HepG2 (cell line): ENCODE measurements around the gene ZNF280A. TPM values are rescaled to one million over a fixed set of nuclear protein-coding genes. Genes with fewer than 3 reads are reported as not detected.
"Not testable (repeated sequence)": the region's sequence is repeated elsewhere in the genome, so short reads cannot be mapped to it uniquely, and the experiment has no call there.

Source experiments
- ATAC-seq: fragments of 200-7000 bp; cut with Tn5 transposase; 3 replicates; pipeline ENCODE4 v1.9.1; 2020; ENCODE audit warnings: mild to moderate bottlenecking, moderate library complexity
- BruUV-seq: library from RNA; stranded (reverse); fragments of 400-500 nt; replicated peaks from 2 replicates; lab custom pipeline; 2021; lab: Mats Ljungman, UMichigan
- CTCF ChIA-PET: fragments of 300-600 bp; formaldehyde crosslinking; extraction: SDS; loops from one replicate; lab custom pipeline; 2021; ENCODE audit warnings: low total read pairs, inconsistent platforms, low intra/inter-chr PET ratio; lab: Yijun Ruan, JAX
- POLR2A ChIA-PET: fragments of 350-600 bp; sonication (Branson Sonifier 250); formaldehyde crosslinking; loops from one replicate; lab custom pipeline; 2020; ENCODE audit warnings: antibody characterized with exemption, inconsistent platforms; lab: Yijun Ruan, JAX
- DNase-seq: peaks from one replicate; pipeline ENCODE4 v3.0.0-alpha.2; 2015; ENCODE audit warnings: low spot score
- FAIRE-seq: peaks from 3 replicates; lab custom pipeline; 2011; peaks lifted over from hg19 to GRCh38; lab: Jason Lieb, UNC
- H2AFZ ChIP-seq: one replicate; pipeline ENCODE4 v1.6.1; 2011; ENCODE audit warnings: low read length, inconsistent platforms
- H3K27ac ChIP-seq: fragments of 300-600 bp; 3 replicates; pipeline ENCODE4 v1.8.0; 2011; ENCODE audit warnings: mixed run types, mild to moderate bottlenecking, mixed read lengths, low read length, inconsistent platforms; ENCODE audit not compliant: insufficient read depth; ENCODE audit errors: extremely low read length
- H3K27me3 ChIP-seq, 2 experiments: fragments of 200-600 bp in 1 of 2; 2 replicates in 1 of 2; 3 replicates in 1 of 2; pipeline versions ENCODE4 v1.6.0 to v1.8.0; 2011; ENCODE audit warnings: low read length in 2 of 2, mild to moderate bottlenecking in 2 of 2, moderate library complexity in 2 of 2, inconsistent platforms in 1 of 2; ENCODE audit not compliant: insufficient read depth in 2 of 2, control insufficient read depth in 1 of 2
- H3K36me3 ChIP-seq, 2 experiments: fragments of 200-600 bp in 1 of 2; replicated peaks in 1 of 2; 2 replicates in 1 of 2; 3 replicates in 1 of 2; pipeline versions ENCODE4 v1.5.1 to v1.8.0; 2011; ENCODE audit warnings: low read length in 2 of 2, inconsistent platforms in 1 of 2; ENCODE audit not compliant: insufficient read depth in 2 of 2, control insufficient read depth in 1 of 2
- H3K4me1 ChIP-seq: 2 replicates; pipeline ENCODE4 v1.5.1; 2012; ENCODE audit warnings: low read length, inconsistent platforms; ENCODE audit not compliant: insufficient read depth
- H3K4me2 ChIP-seq: 2 replicates; pipeline ENCODE4 v1.6.0; 2011; ENCODE audit warnings: low read depth, low read length, inconsistent platforms
- H3K4me3 ChIP-seq, 3 experiments: fragments of 200-600 bp in 1 of 3; sonication (generic), shearing (Covaris generic) in 1 of 3; replicated peaks in 1 of 3; 2 replicates each; pipeline ENCODE4 v1.5.1; 2011 to 2016; ENCODE audit warnings: low read length in 3 of 3, inconsistent platforms in 2 of 3, low read depth in 2 of 3, mild to moderate bottlenecking in 2 of 3, control low read depth in 1 of 3, mixed read lengths in 1 of 3; ENCODE audit not compliant: insufficient read depth in 1 of 3
- H3K79me2 ChIP-seq: one replicate; pipeline ENCODE4 v1.6.1; 2011; ENCODE audit warnings: low read length, inconsistent platforms; ENCODE audit not compliant: insufficient read depth
- H3K9ac ChIP-seq: 2 replicates; pipeline ENCODE4 v1.6.0; 2011; ENCODE audit warnings: mild to moderate bottlenecking, low read depth, low read length, inconsistent platforms; ENCODE audit not compliant: insufficient read depth
- H3K9me3 ChIP-seq: 2 replicates; pipeline ENCODE4 v1.5.1; 2012; ENCODE audit warnings: mild to moderate bottlenecking, low read length
- H4K20me1 ChIP-seq: 2 replicates; pipeline ENCODE4 v1.6.0; 2011; ENCODE audit warnings: inconsistent platforms, mild to moderate bottlenecking, low read length, moderate library complexity; ENCODE audit not compliant: insufficient read depth
- AHR ChIP-seq: IDR thresholded peaks from 2 replicates; pipeline ENCODE4 v1.6.1; 2018; ENCODE audit warnings: missing genetic modification reagents, missing compliant biosample characterization
- CBX2 ChIP-seq, 2 experiments: fragments of 200-600 bp in 1 of 2; sonication (generic); formaldehyde crosslinking in 1 of 2; IDR thresholded peaks; 2 replicates each; pipeline versions ENCODE4 v1.7.0 to v1.8.1; 2018 to 2022; ENCODE audit warnings: low read depth in 2 of 2, low read length in 1 of 2, mild to moderate bottlenecking in 1 of 2, missing genetic modification reagents in 1 of 2
- GPBP1L1 ChIP-seq: sonication (generic); formaldehyde crosslinking; IDR thresholded peaks from 2 replicates; pipeline ENCODE4 v1.5.0; 2020; ENCODE audit warnings: mild to moderate bottlenecking, missing genetic modification reagents
- HHEX ChIP-seq: IDR thresholded peaks from 2 replicates; pipeline ENCODE4 v1.6.1; 2016; ENCODE audit warnings: control low read depth
- HNRNPUL1 ChIP-seq: fragments of 200-400 bp; formaldehyde crosslinking; IDR thresholded peaks from 2 replicates; pipeline ENCODE4 v1.6.1; 2017; ENCODE audit warnings: low read depth, mild to moderate bottlenecking, low read length, moderate library complexity
- MIXL1 ChIP-seq: IDR thresholded peaks from 2 replicates; pipeline ENCODE4 v1.6.1; 2016
- MTERF4 ChIP-seq: sonication (generic); formaldehyde crosslinking; IDR thresholded peaks from 2 replicates; pipeline ENCODE4 v1.8.0; 2023; ENCODE audit warnings: mild to moderate bottlenecking, missing genetic modification reagents
- NFE2 ChIP-seq: sonication (generic); formaldehyde crosslinking; IDR thresholded peaks from 2 replicates; pipeline ENCODE4 v1.4.0; 2020; ENCODE audit warnings: missing genetic modification reagents
- PLRG1 ChIP-seq: fragments of 450-650 bp; conservative IDR thresholded peaks from 2 replicates; pipeline ENCODE4 v1.6.1; 2016
- RBM22 ChIP-seq: fragments of 200-400 bp; formaldehyde crosslinking; optimal IDR thresholded peaks from 2 replicates; pipeline ENCODE3; 2017; ENCODE audit warnings: mild to moderate bottlenecking, low read length, moderate library complexity
- THYN1 ChIP-seq: sonication (generic); formaldehyde crosslinking; IDR thresholded peaks from 2 replicates; pipeline ENCODE4 v1.8.1; 2023; ENCODE audit warnings: low read depth, mild to moderate bottlenecking, moderate library complexity, missing genetic modification reagents, borderline replicate concordance
- ZNF264 ChIP-seq: sonication (generic); formaldehyde crosslinking; IDR thresholded peaks from 2 replicates; pipeline ENCODE4 v1.4.0; 2020; ENCODE audit warnings: missing genetic modification reagents
- ZNF451 ChIP-seq: sonication (generic); formaldehyde crosslinking; IDR thresholded peaks from 2 replicates; pipeline ENCODE4 v1.5.0; 2020; ENCODE audit warnings: mild to moderate bottlenecking, missing genetic modification reagents
- ZNF674 ChIP-seq: sonication (generic); formaldehyde crosslinking; IDR thresholded peaks from 2 replicates; pipeline ENCODE4 v1.5.0; 2020; ENCODE audit warnings: low read depth, mild to moderate bottlenecking, missing genetic modification reagents
- WGBS: methylation state at CpG from one replicate; pipeline ENCODE4 v1.1.6; 2017; ENCODE audit warnings: low lambda C conversion rate; 5-methylcytosine and 5-hydroxymethylcytosine counted together
- in situ Hi-C: cut with HindIII; loops from 2 replicates; pipeline ENCODE4 v1.10.0; 2017; ENCODE audit warnings: low pct_unique_long_range_greater_than_20kb; ENCODE audit not compliant: extremely low pct_ligation_motif_present
- intact Hi-C: fragments of 100-400 bp; cut with micrococcal nuclease; formaldehyde crosslinking; loops from one replicate; pipeline ENCODE4 v1.10.0; 2022; ENCODE audit not compliant: unreplicated experiment
- polyA plus RNA-seq, 8 experiments: library from polyadenylated mRNA; depleted of rRNA in 3 of 8; stranded (reverse) in 7 of 8; unstranded in 1 of 8; fragments of >200 nt; fragmentation: Illumina TruSeq in 4 of 8; extraction: Trizol in 4 of 8; gene quantifications; 2 replicates each; pipeline versions ENCODE4 v1.2.1 to v1.2.3, GENCODE V29; 2011 to 2016; ENCODE audit warnings: low read depth in 4 of 8, missing spikeins in 1 of 8, mixed read lengths in 1 of 8; ENCODE audit not compliant: insufficient read depth in 1 of 8
- total RNA-seq, 5 experiments: library from RNA; depleted of rRNA; stranded (reverse); fragments of >200 nt; fragmentation: Illumina TruSeq; extraction: Trizol; gene quantifications; 2 replicates each; pipeline ENCODE4 v1.2.3, GENCODE V29; 2016; ENCODE audit warnings: low read depth in 1 of 5
- TF ChIP-seq, protein P1 (sequence below): sonication (generic); formaldehyde crosslinking; IDR thresholded peaks from 2 replicates; pipeline ENCODE4 v1.5.0; 2020; ENCODE audit warnings: missing genetic modification reagents

Gene ZNF280A
- total and polyA plus RNA-seq, 2 of the 13 experiments (the other 11 are each of a cell fraction or from before 2014, with no cell fraction given): 1.4 to 2.9 TPM

DNA sequence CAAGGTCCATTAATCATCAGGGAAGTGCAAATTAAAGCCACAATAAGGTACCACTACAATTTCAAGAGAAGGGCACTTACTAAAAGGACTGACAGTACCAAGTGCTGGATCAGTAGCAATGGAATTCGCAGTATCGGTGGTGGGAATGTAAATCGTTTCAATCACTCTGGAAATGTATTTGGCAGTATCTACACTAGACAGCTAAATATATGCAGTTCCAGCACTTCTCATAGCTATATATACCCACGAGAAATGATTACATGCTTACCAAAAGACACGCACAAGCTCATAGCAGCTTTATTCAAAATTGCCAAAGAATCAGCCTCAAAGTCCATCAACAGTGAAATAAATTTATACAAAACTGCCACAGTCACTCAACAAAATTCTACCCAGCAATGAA lies 7.1 kb downstream of the ZNF280A start:
- POLR2A ChIA-PET: no interaction called here
- no peaks in the 10 kb centered on the region; a peak in 1 of 5 replicates for H3K27me3 ChIP-seq
- H3K4me2 ChIP-seq: no peak overlapping the region
- BruUV-seq: no TSS peak
- no peak overlapping the region for H3K4me3 ChIP-seq
- ATAC-seq (no peak), FAIRE-seq (no peak), DNase-seq (no peak)
- H2AFZ ChIP-seq: no peak overlapping the region
- 85% methylated on average over 5 of the region's 5 CpGs for WGBS
- TF ChIP-seq MIXL1 (CRISPR knock-in tag): no peak
- no peak for TF ChIP-seq CBX2 (IDR thresholded peaks at IDR 0.05; ENCODE audit: low read depth, low read length)
- no peak for TF ChIP-seq CBX2 (CRISPR knock-in tag; IDR thresholded peaks at IDR 0.05; ENCODE audit: low read depth)
- no peak for TF ChIP-seq AHR (CRISPR knock-in tag)
- no peak for TF ChIP-seq PLRG1
- TF ChIP-seq RBM22: no peak
- no peak for TF ChIP-seq THYN1 (CRISPR knock-in tag)
- no peak for TF ChIP-seq ZNF674 (CRISPR knock-in tag)
- no peak for TF ChIP-seq GPBP1L1 (CRISPR knock-in tag)
- no peak for TF ChIP-seq HHEX (CRISPR knock-in tag)
- no peak for TF ChIP-seq ZNF451 (CRISPR knock-in tag)
- no peak for TF ChIP-seq NFE2 (CRISPR knock-in tag)
- TF ChIP-seq HNRNPUL1: no peak
- no peak for TF ChIP-seq ZNF264 (CRISPR knock-in tag)
- TF ChIP-seq MTERF4: no peak
- TF ChIP-seq, protein P1, sequence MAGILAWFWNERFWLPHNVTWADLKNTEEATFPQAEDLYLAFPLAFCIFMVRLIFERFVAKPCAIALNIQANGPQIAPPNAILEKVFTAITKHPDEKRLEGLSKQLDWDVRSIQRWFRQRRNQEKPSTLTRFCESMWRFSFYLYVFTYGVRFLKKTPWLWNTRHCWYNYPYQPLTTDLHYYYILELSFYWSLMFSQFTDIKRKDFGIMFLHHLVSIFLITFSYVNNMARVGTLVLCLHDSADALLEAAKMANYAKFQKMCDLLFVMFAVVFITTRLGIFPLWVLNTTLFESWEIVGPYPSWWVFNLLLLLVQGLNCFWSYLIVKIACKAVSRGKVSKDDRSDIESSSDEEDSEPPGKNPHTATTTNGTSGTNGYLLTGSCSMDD (CRISPR knock-in tag): no peak
- CTCF ChIA-PET: no interaction called here
- H3K79me2 ChIP-seq: peaks cover 1% of the 10 kb centered on the region
- intact Hi-C loops: no loop called here
- H3K4me1 ChIP-seq: peaks cover 9% of the 10 kb centered on the region
- H3K27ac ChIP-seq: no peak overlapping the region
- H4K20me1 ChIP-seq: no peaks in the 10 kb centered on the region
- in situ Hi-C loops: no loop called here
- no peaks in the 10 kb centered on the region; a peak in 1 of 5 replicates for H3K36me3 ChIP-seq
- no peak overlapping the region for H3K9ac ChIP-seq
- peaks cover 6% of the 10 kb centered on the region; the same call in 1 of the 2 replicates for H3K9me3 ChIP-seq

- H3K4me3 ChIP-seq, H3K9ac ChIP-seq, H3K27me3 ChIP-seq, FAIRE-seq, in situ Hi-C loops, CTCF ChIA-PET, H3K36me3 ChIP-seq, ATAC-seq, H3K4me2 ChIP-seq, H3K27ac ChIP-seq, H2AFZ ChIP-seq, H3K79me2 ChIP-seq, intact Hi-C loops, BruUV-seq, H3K9me3 ChIP-seq, DNase-seq, H4K20me1 ChIP-seq: not testable (repeated sequence)
- POLR2A ChIA-PET: interaction anchor here (1.1 kb wide), 1 partner anchor 9 kb away, joined by 3 read pairs; the partner anchor contains the start of gene ZNF280A
- H3K4me1 ChIP-seq: peaks cover 25% of the 10 kb centered on the region
- WGBS: 93% methylated on average over 7 of the region's 7 CpGs
Measured at GRCh38 chr22:22510833-22511232, 9.2 kb downstream of the ZNF280A start.
